Panc1 (cell line): ENCODE measurements around the gene FAM174B.

Source experiments
- POLR2AphosphoS5 ChIP-seq: IDR thresholded peaks from 2 replicates; pipeline ENCODE4 v1.6.1; 2012; ENCODE audit warnings: mild to moderate bottlenecking, low read depth, low read length, moderate library complexity
- REST ChIP-seq, 2 experiments: IDR thresholded peaks; 2 replicates each; pipeline ENCODE4 v1.6.1; 2011 to 2012; ENCODE audit warnings: low read depth in 2 of 2, control low read depth in 1 of 2, low read length in 1 of 2, mild to moderate bottlenecking in 1 of 2, moderate library complexity in 1 of 2; ENCODE audit not compliant: insufficient read depth in 1 of 2
- SIN3A ChIP-seq: IDR thresholded peaks from 2 replicates; pipeline ENCODE4 v1.6.1; 2012; ENCODE audit warnings: low read depth, mild to moderate bottlenecking, low read length, moderate library complexity, borderline replicate concordance; ENCODE audit not compliant: insufficient read depth
- TF ChIP-seq, protein P1 (sequence below): fragments of 450-650 bp; IDR thresholded peaks from 2 replicates; pipeline ENCODE4 v1.5.1; 2017; ENCODE audit warnings: mild to moderate bottlenecking

DNA sequence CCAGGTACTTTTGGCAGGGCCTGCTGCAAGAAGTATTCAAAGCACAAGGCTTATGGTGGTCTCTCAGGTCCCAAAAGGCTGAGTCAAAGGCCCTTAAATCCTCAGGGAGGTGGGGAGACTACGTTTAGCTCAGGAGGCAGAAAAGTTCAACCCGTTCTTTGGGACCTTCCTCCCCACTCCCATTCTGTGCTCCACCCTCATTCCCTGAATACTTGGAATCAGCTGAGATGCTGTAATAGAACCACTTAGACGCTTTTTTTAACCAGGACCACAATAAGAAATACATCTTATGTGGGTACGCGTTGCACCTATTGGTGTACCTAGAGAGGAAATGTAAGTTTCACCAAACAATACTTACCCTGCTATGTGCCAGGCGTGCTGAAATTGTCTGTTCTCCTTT, 58.0 kb downstream of the FAM174B start:
- TF ChIP-seq, protein P1, sequence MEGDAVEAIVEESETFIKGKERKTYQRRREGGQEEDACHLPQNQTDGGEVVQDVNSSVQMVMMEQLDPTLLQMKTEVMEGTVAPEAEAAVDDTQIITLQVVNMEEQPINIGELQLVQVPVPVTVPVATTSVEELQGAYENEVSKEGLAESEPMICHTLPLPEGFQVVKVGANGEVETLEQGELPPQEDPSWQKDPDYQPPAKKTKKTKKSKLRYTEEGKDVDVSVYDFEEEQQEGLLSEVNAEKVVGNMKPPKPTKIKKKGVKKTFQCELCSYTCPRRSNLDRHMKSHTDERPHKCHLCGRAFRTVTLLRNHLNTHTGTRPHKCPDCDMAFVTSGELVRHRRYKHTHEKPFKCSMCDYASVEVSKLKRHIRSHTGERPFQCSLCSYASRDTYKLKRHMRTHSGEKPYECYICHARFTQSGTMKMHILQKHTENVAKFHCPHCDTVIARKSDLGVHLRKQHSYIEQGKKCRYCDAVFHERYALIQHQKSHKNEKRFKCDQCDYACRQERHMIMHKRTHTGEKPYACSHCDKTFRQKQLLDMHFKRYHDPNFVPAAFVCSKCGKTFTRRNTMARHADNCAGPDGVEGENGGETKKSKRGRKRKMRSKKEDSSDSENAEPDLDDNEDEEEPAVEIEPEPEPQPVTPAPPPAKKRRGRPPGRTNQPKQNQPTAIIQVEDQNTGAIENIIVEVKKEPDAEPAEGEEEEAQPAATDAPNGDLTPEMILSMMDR = no peak
- TF ChIP-seq POLR2AphosphoS5 (no peak), SIN3A (no peak), REST (IDR thresholded peaks at IDR 0.05; ENCODE audit: insufficient read depth in 1 of 2, low read depth in 2 of 2, low read length in 1 of 2) (no peak)
